Measurements from ENCODE around the gene CLHC1. TPM values are rescaled to one million over a fixed set of nuclear protein-coding genes. Genes with fewer than 3 reads are reported as not detected.

CLHC1 gene
- total and polyA plus RNA-seq, 2 of the 8 experiments (the other 6 are each of a cell fraction or from before 2014, with no cell fraction given): 2.6 to 10.8 TPM

DNA sequence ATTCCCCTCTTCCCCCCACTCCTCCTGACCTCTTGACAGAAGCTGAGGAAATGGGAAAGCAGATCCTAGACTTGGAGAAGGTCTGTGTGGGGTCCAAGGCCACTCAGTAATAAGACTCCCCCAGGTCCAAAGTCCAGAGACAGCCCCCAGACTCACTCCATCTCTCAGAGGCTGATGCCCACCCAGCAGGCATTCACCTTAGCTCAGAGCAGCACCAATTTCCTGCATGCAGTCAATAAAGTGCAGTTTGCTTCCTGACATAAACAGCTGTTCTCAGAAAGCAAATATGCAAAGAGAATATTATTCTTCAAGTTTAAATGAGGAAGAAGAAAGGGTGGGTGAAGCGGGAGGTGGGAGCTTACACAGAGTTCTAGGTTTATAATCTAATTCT lies 97.8 kb downstream of the CLHC1 start (continued):
- TF ChIP-seq, protein P1, sequence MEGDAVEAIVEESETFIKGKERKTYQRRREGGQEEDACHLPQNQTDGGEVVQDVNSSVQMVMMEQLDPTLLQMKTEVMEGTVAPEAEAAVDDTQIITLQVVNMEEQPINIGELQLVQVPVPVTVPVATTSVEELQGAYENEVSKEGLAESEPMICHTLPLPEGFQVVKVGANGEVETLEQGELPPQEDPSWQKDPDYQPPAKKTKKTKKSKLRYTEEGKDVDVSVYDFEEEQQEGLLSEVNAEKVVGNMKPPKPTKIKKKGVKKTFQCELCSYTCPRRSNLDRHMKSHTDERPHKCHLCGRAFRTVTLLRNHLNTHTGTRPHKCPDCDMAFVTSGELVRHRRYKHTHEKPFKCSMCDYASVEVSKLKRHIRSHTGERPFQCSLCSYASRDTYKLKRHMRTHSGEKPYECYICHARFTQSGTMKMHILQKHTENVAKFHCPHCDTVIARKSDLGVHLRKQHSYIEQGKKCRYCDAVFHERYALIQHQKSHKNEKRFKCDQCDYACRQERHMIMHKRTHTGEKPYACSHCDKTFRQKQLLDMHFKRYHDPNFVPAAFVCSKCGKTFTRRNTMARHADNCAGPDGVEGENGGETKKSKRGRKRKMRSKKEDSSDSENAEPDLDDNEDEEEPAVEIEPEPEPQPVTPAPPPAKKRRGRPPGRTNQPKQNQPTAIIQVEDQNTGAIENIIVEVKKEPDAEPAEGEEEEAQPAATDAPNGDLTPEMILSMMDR (IDR thresholded peaks at IDR 0.05; ENCODE audit: control extremely low read depth in 1 of 3, insufficient read depth in 1 of 3, low read depth in 1 of 3, low read length in 3 of 3): no peak
- TF ChIP-seq TBP (IDR thresholded peaks at IDR 0.05; ENCODE audit: low read depth, low read length) (no peak; the same call in 1 of the 2 replicates), YY1 (IDR thresholded peaks at IDR 0.05; ENCODE audit: low read depth, low read length) (no peak), POLR2A (IDR thresholded peaks at IDR 0.05; ENCODE audit: control extremely low read depth in 1 of 2, low read depth in 2 of 2, low read length in 2 of 2) (peak in 1 of 2 experiments; percentile 33; a peak in 2 of 3 replicates), ZNF274 (IDR thresholded peaks at IDR 0.05; ENCODE audit: borderline replicate concordance, extremely low read depth, low read length) (no peak), SIN3A (conservative IDR thresholded peaks at IDR 0.05 in 1 of 2, IDR thresholded peaks at IDR 0.05 in 1 of 2; ENCODE audit: low read depth in 1 of 2, low read length in 2 of 2) (no peak), HDAC6 (IDR thresholded peaks at IDR 0.05; ENCODE audit: low read depth, low read length) (no peak), PHF8 (conservative IDR thresholded peaks at IDR 0.05; ENCODE audit: low read depth, low read length) (no peak), HDAC2 (IDR thresholded peaks at IDR 0.05; ENCODE audit: borderline replicate concordance in 1 of 2, low read depth in 2 of 2, low read length in 2 of 2) (peak in 1 of 2 experiments; percentile 4; a peak in 1 of 4 replicates)
- TF ChIP-seq, protein P2, sequence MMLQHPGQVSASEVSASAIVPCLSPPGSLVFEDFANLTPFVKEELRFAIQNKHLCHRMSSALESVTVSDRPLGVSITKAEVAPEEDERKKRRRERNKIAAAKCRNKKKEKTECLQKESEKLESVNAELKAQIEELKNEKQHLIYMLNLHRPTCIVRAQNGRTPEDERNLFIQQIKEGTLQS (IDR thresholded peaks at IDR 0.05; ENCODE audit: insufficient read depth, low read depth, low read length): no peak; the same call in 1 of the 2 replicates
